Measurements from ENCODE around the gene PDIA5.

PDIA5 gene

DNA sequence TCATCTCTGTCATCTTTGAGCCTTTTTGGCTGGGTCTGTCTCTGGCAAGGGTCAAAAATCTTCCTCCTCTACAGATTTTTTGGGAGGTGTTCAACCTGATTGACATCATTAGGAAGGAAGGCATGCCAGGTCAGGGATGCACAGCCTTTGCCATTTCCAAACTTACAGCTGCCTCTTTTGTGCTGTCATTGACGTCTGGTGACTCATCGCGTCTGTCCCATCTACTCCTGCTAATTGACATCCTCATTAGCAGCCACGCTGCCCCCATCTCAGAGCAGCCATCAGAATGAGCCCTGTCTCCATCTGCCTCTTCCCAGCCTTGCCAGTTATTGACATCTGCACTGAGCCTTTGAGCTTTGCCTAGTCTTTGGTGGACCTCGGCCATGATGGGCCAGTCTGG lies 53.0 kb downstream of the PDIA5 start:
- DNase-seq (ENCODE audit: low read depth in 2 of 2) = no peak

DNA sequence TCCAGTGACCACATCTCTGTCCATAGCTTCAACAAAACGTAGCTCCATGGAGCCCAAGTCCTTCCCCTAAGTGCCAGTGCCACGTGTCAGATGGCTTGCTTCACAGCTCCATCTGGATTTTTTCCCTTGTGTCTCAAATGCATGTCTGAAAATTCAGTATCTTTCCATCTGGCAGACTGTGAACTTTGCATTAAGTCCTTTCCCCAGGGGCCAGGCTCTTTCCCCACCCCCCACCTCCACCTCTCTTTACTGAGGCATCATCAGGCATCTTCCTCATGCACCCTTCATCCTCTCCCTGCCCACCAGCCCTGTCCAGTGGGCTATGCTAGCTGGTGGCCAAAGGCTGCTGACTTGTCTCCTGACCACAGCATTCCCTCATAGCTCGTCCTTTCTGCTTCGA lies 53.7 kb downstream of the PDIA5 start:
- DNase-seq (ENCODE audit: low read depth in 2 of 2) = no peak

DNA sequence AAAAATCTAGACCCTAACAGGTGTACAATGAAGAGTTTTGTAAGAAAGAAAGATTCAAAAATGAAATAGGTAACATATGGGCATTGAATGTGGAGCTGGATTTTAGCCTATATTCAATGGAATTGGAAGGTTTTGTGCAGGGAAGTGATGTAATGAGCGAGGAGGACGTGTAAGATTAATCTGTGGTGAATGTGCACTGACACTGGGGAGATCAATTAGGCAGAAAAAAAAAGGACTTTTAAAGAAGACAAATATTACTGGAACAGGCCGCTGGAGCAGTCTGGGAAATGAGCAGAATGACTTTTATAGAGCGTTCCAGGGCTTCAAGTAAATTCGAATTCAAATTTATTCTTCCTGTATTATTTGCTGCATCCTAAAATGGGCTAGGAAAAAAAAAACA lies 55.2 kb downstream of the PDIA5 start:
- DNase-seq (ENCODE audit: low read depth in 2 of 2) = no peak

DNA sequence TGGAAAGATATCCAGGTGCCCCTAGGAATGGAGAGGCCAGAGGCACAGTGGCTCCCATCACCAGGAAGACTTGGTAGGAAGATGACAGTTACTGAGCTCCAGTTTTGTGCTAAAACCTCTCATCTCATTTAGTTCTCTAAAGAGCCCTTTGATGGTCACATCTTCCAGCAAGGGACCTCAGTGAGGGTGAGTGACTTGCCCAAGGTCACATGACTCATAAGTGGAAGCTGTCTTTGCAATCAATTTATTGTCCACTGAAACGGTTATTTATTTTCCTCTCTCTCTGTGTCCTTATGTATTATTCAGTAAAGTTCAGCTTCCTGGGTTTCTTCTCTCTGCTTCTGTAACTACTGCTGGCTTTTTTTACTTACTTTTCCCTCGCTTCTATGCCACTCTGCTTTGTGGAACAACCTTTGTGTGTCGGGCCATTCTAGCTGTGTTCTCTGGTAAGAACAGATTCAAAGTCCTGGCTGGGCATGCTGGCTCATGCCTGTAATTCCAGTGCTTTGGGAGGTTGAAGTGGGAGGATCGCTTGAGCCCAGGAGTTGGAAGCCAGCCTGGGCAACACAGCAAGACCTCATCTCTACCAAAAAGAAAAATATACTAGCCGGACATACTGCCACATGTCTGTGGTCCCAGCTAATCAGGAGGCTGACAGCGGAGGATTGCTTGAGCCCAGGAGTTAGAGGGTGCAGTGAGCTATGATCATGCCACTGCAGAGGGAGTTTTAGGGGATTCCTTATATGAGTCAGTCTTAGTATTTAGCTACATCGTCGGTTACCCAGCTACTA lies 55.9 kb downstream of the PDIA5 start:
- no peak for DNase-seq (ENCODE audit: low read depth in 2 of 2)

DNA sequence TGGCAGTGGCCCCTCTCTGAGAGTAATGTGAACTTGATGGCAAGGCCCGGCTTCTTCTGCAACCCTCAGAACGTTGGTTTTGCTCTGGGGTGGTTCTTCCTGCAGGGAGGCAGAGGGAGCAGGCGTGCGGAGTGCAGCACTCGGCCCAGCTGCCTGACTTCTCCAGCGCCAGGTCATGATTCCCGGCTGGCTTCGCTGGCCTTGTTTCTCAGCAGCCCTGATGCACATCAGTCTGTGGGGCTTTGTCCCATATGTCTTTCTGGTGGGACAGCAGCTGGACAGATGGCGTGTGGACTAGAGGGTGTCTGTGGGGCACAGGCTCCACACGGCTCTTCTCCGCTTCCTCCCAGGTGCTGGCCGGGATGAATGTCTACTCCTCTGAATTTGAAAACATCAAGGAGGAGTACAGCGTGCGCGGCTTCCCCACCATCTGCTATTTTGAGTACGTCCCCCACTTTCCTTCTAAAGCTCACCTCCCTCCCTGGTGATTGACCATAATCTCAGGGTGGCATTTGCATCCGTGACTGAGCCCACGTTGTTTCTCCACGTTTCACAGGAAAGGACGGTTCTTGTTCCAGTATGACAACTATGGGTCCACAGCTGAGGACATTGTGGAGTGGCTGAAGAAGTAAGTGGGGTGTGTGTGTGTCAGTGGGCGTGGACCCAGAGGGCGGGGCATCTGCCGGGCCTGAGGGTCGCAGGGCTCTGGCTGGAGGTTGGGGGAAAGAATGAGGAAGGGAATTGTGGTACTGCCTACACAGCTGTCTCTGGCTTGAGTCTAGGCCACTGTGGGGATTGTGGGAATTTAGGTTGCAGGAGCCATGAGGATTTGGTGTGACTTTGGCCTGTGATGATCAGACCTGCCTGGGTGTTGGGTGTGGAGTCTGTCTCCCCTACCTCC lies 57.1 kb downstream of the PDIA5 start:
- DNase-seq (ENCODE audit: low read depth in 2 of 2) = no peak

DNA sequence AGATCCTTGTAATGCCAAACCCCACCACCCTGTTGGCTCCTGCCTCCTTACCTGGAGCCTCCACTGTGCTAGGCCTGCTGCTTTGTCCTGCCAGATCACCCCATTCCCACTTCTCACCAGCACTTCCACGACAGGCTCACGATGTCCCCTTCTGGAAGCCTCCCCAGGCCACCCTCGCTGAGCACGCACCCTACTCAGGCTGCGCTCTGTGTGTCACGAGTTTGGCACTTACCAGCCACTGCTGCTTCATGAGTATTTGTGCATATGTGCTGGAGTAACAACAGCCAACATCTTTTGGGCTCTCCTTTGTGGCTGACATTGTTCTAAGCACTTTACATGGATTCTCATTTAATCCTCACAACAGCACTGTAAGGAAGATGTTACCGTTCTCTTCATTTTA lies 58.1 kb downstream of the PDIA5 start:
- DNase-seq (ENCODE audit: low read depth in 2 of 2) = no peak

DNA sequence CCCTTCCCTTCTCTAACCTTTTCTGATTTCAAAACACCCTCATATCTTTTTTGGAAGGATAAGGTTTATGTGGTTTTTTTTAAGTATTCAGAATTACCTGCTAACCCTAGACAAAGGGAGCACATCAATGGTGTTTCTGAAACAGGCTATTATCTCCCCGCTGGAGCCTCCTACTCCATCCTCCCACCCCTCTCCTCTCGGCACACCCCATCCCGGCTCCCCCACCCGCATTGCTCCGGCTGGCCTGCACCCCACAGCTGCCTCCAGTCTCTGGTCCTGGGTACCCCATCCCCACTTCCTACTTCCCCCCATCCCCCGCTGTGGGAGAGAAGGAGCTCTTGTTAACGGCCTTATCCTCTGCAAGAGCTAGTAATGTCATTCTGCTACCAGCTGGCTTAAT lies 59.2 kb downstream of the PDIA5 start:
- no peak for DNase-seq (ENCODE audit: low read depth in 2 of 2)

DNA sequence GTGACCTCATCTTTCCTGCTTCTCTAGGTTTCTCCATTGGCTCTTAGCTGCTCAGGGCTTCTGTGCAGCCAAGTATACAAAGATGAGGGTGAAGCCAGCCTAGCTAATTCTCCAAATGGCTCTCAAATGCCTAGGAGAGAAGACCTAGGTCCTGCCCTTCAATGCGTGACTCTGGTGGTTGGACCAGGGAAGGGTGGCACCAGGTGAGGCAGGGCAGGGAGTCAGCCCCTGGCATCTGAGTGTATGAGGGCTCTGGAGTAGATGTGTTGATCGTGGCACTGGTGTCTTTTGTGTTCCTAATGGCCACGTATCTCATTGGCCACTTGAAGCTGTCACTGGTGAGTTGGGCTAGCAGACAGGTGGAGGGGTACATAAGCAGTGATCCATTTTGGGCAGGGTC lies 59.8 kb downstream of the PDIA5 start:
- DNase-seq (ENCODE audit: low read depth in 2 of 2) = no peak

DNA sequence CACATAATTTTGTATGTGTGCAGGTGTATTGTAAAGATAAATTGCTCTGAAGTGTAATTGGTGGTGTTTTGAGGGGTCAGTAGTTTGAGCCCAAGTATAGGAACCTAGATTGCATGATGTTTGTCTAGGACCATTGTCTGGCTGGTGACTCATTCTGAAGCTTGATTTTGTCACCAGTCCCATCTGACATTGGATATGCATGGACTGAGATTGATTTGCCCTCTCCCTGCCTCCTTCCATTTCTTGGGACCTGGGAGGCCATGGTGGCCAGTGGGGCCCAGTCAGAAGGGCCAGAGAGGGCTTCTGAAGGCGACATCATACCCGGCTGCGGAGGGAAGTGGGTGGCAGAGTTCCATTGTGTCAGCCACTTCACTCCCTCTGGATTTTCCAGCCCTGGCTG lies 62.3 kb downstream of the PDIA5 start:
- no peak for DNase-seq (ENCODE audit: low read depth in 2 of 2)

DNA sequence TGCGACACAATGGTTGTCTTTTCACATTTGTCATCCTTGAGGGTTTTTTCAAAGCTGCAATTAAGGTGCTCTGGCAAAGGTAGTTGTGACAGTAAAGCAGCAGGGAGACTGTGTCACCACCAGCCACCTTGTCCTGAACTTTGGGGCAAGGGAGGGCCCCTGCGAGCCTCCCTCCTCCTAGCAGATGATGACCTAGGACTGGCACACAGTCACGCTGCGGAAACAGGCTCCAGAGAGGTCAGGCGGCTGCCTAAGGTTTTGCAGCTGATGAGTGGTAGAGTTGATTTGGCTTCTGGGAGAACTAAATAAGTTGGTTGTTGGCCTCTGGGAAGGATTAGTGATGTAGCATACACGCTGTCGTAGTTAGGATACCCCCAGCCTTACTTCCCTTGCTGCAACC lies 62.7 kb downstream of the PDIA5 start:
- DNase-seq (ENCODE audit: low read depth in 2 of 2) = no peak

DNA sequence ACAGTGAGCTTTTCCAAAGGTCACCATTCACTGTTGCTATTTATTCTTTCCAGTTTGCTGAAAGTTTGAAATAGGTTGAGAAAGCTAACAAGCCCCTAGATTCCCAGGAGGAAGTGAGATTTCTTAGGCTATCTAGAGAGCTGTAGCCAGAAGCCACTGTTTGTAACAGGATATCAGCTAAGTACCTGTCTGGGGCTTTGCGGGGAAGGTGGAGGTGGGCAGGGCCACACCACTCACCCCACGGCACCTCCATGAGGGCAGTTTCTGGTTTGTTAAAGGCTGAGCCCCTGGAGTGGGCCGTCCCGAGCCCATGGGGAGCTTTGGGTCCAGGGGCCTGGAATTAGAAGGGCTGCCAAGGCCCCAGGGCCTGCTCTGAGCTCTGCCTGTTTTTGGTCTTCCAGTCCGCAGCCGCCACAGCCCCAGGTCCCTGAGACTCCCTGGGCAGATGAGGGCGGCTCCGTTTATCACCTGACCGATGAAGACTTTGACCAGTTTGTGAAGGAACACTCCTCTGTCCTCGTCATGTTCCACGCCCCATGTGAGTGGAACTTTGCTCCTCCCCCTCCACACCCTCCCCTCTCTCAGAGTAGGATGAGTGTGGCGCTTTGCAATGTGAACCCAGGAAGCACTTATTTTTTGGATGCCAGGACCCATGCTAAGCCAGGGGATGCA lies 63.4 kb downstream of the PDIA5 start:
- no peak for DNase-seq (ENCODE audit: low read depth in 2 of 2)

DNA sequence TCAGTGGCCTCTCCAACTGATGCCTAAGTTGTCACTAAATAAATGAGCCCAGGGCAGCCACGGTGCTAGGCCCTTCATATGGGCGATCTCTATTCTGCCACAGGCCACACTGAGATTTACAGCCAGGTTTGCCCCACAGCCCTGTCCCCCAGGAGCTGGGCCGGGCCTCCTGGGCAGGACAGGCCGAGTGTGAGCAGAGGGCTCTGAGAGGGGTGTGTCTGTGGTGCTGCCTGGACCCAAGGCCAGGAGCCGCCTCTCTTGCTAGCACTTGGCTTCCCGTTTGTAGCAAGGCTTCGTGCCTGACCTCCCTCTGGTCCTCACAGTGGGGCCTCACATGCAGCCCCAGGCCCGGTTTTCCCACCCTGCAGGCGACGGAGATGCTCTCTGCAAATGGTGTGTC lies 67.8 kb downstream of the PDIA5 start:
- DNase-seq (ENCODE audit: low read depth in 2 of 2) = no peak

DNA sequence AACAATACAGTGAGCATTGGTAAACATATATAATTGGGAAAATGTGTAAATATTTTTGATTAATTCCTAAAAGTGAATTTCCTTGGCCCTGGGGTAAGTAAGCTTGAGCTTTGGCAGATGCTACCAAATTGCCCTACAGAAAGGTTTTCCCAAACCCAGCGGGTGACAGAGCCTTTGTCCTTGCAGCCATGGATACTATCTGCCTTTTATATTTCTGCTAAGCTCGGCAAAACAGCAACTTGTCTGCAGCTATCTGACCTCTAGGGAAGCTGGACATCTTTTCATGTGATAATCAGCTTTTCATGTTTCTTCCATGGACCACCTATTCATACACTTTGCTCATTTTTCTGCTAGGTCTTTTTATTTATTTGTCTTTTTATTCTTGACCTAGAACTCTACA lies 70.2 kb downstream of the PDIA5 start:
- DNase-seq (ENCODE audit: low read depth in 2 of 2) = no peak

DNA sequence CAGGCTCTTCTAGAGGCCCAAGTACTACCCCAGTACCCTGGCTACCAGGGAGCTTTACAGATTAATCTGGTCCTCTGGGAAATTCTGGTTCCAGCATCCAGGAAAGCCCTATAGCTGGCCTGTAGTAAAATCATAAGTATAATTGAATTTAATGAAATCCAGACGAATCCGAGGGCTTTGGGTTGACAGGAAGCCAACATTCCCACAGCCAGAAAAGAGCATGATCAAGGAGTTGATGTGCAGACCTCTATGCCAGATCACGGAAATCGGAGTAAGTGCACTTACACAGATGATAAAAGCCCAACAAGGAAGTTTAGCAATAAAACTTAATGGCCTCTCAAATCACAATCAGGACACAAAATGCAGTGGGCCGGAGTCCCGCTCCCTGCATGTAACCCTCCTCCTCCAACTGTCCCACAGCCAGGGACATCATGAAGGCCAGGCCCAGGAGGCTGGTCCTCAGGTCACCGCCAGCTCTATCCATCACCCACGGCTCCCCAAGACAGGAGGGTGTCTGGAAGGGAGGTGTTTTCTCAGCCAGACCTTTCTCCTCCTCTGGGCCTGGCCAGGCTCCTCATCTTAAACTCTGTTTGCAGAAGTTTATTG lies 72.1 kb downstream of the PDIA5 start:
- DNase-seq (ENCODE audit: low read depth in 2 of 2) = no peak

DNA sequence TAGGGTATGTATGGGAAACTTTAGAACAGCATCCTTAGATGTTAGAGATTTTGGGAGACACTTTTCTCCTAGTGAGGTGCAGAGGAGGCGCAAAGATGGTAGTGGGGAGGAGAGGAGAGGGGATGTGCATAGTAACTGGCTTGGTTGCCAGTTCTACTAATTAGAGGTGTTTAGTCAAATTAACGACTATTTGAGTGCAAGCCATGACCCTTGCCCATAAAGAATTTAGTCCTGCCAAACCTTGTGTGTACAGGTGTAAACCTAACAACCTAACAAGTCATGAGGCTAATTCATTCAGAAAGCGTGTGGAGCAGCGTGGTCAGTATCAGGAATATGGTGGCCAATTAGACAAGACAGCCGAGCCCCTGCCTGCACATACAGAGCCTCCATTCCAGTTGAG lies 72.7 kb downstream of the PDIA5 start:
- no peak for DNase-seq (ENCODE audit: low read depth in 2 of 2)

DNA sequence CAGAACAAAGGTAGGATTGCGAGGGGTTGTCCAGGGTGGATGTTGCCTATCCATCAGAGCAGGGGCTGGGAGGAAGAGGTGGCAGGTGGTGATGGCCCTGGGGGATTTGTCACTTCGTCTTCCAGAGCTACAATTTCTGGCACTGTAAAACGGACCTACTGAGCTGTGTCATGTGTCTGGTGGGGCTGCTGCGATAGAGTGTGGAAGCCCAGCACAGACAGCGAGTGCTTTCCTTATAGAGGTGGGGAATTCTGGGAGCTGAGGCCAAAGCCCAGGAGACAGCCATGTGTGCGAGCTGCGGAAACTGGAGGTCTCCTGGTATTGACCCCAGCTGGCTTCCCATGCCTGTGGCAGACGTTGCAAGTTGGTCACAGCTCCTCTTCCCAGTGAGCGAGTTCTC lies 73.7 kb downstream of the PDIA5 start:
- DNase-seq (ENCODE audit: low read depth in 2 of 2) = no peak

DNA sequence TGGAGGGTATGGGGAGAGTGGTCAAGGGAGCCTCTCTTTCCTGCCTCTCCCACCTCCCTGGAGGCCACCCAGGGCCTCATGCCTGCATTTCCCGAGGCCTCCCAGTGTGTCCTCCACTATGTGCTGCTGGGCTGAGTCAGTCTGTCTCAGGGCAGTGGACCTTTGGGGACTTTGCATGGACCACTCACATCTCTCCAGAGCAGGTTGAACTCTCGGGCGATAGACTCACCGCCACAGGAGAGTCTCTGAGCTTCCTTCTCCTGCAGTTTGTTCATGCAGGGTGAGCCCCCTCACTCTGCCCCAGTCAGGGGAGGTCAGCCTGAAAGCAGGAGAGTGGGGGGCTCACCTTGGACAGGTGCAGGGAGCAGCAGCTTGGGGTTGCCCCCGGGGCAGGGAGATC lies 74.5 kb downstream of the PDIA5 start:
- no peak for DNase-seq (ENCODE audit: low read depth in 2 of 2)

DNA sequence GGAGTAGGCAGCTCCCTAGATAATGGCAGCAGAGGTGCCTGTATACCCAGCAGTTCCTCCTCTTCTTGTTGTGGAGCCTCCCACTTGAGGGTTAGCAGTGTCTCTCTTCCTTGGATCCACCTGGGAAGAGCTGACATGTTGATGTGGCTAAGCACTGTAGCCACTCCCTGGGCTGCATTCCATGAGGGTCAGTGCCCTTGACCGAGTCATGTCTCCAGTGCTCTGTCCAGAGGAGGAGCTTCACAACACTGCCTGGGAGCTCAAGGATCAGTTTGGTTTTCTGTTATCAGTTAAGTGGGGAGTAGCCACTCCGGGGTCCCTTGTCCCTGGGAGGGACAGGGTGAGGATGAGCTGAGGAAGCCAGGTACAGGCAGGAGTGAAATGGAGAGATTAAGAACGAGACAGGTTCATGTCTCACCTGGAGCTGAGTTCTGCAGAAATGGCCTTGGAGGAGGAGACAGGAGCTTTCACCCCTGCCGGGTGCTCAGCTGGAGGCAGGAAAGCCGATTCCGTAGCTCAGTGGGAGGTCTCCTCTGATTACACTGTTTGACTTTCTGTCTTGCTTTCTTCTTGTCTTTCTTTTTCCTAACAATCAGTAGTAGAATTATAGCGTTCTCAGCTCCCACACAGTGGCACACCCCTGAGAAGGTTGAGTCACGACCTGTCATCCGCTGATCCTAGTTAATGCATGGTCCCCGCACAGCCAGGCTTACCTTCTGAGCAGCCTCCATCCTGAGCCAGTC lies 77.0 kb downstream of the PDIA5 start:
- DNase-seq (ENCODE audit: low read depth in 2 of 2) = no peak

DNA sequence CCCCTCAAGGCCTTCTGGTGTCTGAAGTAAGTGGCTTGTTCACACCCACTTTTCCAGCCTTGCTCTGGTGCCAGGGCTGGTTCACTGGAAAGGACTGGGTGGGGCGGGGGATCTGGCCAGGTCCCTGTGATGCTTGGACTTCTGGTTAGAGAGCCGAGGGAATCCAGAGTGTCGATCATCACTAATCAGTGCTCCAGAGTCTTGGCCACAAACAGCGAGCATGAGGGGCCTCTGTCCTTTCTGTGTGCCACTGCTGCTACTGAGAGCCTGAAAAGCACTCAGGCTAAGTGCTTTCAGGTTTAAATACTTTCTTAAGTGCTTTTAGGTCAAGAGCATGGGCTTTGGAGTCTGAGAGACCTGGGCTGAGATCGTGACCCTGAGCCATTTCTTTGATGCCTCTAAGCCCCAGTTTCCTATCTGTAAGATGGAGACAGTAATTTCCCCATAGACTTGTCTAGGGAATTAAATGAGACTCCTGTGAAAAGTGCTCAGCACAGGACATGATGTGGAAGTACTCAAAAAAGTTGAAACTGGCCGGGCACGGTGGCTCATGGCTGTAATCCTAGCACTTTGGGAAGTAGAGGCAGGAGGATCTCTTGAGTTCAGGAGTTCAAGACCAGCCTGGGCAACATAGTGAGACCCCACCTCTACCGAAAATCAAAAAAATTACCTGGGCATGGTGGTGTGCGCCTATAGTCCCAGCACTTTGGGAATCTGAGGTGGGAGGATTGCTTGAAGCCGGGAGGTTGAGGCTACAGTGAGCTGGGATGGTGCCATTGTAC lies 81.1 kb downstream of the PDIA5 start:
- DNase-seq (ENCODE audit: low read depth in 2 of 2) = no peak

DNA sequence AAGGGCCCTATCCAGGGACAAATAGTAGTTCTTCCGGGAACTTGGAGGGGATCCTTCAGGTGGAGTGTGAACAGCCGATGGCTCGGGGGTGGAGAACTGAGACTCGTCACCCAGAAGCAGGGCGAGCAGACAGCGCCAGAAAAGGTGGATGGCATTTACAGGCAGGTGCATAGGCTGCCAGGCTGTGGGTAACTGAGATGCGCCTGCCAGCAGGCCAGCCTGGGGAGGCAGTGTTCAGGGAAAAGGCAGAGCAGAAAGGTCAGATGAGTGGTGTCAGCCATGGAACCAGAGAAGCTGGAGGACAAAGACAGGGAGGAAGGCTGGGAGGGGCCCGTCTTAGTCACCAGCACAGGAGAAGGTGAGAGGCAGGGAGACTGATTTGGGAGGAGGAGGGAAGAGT lies 81.9 kb downstream of the PDIA5 start:
- no peak for DNase-seq (ENCODE audit: low read depth in 2 of 2)

DNA sequence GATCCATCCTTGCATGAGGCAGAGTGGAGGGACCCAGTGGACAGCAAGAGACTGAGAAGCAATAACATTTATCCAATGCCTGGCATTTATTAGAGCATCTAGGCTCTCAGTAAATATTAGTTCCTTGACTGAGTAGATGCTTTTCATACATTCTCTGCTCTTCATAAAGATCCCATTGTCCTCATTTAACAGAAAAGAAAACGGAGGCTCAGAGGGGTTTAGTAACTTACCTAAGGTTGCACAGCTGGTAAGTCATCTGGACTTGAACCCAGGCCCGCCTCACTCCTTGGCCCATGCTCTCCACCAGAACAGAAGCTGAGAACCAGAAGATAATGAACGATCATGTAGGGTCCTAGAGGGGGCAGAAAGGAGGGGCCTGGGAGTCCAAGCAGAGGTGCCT lies 82.7 kb downstream of the PDIA5 start:
- no peak for DNase-seq (ENCODE audit: low read depth in 2 of 2)
